ENCODE results near the gene OR56A4.
"Not testable (repeated sequence)": the region's sequence is repeated elsewhere in the genome, so short reads cannot be mapped to it uniquely, and the experiment has no call there.

OR56A4 gene

DNA sequence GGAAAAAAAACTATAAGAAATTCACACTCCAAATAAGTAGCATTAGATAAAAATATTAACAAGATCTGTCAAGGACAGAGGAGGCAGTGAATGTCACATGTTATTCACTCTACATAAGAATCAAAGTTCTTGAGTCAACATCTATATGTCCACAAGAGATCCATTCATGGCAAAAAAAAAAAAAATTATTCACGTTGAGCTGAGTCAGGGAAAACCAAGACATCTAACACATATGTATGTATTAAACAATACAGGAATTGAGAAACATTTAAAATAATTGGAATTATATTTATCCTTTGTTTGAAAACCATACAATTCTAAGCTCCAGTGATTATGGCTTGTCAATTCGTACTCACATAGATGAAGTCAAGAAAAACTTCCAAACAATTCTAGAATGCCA, 39.8 kb downstream of the OR56A4 start:
- DNase-seq (ENCODE audit: extremely low read depth in 1 of 2, low read depth in 1 of 2): no peak

GRCh38 chr11:5960704-5961320, 45.9 kb downstream of the OR56A4 start:
- not testable (repeated sequence) for DNase-seq (ENCODE audit: extremely low read depth in 1 of 2, low read depth in 1 of 2)

DNA sequence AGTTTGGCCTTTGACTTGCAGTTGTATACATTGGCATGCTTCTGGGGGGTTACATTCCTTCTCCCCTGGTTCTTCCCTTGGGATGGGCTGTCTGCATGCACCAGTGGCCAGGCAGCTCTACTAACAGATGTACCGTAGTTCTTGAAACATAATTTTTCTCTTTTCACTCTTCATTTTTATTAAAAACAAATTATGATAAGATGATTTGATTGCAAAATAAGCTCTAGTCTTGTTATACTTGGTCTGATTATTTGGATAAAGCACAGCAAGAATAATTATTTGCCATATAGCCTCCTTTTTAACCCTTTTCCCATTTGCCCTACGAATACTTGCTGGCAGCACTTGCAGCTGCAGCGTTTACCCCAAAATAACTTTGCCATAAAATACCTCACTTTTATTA, 51.2 kb downstream of the OR56A4 start:
- no peak for DNase-seq (ENCODE audit: extremely low read depth in 1 of 2, low read depth in 1 of 2)
